NCI-H524 treated with DMSO at 0.1 percent for 48 hours (cell line): Measurements from ENCODE around the gene DAB2IP.

Experiments used
- DNase-seq: peaks from one replicate; lab custom pipeline; 2025; lab: John Stamatoyannopoulos, UW

The DAB2IP gene

GRCh38 chr9:121794334-121794733, 142.9 kb downstream of the DAB2IP start:
- DNase-seq = peak; percentile 2

- DNase-seq = no peak
Measured at GRCh38 chr9:121797081-121797480, 145.6 kb downstream of the DAB2IP start.

GRCh38 chr9:121798941-121799340, 147.5 kb downstream of the DAB2IP start:
- no peak for DNase-seq

GRCh38 chr9:121800376-121800775, 148.9 kb downstream of the DAB2IP start:
- DNase-seq = no peak

DNA sequence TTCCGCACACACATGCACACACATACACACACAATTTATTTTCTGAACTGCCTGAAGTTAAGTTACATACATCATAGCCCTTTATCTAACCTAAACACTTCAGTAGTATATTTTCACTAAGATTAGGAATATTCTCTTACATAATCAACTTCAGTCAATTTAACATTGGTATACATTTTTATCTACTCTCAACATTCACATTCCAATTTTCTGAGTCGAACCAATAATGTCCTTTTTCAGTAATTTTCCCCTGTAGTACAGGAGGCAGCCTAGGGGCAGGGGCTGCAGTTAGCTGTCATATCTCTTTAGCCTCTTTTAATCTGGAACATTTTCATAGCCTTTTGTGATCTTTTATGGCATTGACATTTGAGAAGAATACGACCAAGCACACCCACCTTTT, 150.1 kb downstream of the DAB2IP start:
- DNase-seq = no peak

DNA sequence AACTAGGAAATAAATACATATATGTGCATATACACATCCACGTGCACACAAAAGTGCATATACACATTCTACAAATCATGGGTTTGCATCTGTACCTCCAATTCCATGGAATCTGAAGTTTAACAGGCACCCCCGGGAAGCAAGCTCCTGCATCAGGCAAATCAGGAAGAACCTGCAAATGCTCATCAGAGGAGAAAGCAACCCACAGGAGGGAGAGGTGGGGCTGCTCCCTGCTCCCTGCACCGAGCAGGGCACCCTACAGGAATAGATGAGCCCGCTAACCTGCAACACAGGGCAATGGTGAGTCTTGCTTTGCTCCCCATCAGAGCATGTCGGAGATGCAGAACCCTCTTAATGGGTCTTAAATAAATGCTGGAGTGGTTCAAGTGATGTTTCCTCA, 151.3 kb downstream of the DAB2IP start:
- DNase-seq = no peak

DNA sequence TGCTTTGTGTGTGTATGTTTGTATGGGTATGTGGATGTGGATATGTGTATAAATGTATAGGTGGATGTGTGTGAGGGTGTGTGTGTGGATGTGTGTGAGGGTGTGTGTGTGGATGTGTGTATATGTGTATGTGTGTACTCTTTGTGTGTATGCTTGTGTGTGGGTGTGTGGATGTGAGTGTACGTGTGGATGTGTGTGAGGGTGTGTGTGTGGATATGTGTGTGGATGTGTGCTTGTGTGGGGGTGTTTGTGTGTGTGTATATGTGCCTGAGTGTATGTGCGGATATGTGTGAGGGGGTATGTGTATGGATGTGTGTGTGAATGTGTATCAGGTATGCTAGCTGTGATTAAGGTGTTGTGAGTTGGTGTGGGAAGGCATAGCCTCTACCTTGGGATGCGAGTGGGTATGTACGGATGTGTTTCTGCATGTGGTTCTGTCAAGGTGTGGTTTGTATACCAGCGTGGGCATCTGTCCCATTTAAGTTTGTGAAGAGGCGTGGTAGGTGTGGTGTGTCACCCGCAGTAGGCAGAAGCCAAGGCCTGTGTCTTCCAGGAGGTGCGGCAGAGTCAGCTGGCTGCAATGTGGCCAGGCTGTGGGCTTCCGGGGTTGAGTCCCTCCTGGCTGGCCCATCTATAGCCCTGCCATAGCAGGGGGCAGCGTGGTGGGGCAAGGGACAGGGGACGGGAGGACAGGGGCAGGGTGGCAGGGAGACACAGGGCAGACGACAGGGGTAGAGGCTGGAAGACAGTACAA, 155.8 kb downstream of the DAB2IP start:
- DNase-seq = no peak

DNA sequence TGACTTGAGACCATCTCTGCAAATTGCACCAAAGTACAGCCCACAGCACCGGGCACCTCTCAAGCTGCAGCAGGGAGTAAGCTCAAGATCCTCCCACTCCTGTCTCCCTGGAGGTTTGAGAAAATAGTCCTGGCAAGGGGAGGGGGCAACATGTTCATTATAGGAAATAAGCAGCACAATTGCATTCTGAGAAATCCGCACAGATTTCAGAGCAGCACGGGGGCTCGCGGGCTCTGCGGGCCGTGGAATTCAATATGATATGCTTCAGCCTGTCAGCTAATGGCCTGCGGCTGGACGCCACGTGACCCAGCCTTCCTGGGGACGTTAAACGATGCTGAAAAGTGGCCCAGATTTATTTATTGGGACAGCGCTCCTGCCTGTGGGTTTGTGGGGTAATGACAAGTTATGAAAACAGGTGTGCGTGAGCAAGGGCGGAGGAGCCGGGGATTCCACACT, 156.4 kb downstream of the DAB2IP start:
- DNase-seq = no peak

GRCh38 chr9:121808781-121809180, 157.3 kb downstream of the DAB2IP start:
- no peak for DNase-seq

DNA sequence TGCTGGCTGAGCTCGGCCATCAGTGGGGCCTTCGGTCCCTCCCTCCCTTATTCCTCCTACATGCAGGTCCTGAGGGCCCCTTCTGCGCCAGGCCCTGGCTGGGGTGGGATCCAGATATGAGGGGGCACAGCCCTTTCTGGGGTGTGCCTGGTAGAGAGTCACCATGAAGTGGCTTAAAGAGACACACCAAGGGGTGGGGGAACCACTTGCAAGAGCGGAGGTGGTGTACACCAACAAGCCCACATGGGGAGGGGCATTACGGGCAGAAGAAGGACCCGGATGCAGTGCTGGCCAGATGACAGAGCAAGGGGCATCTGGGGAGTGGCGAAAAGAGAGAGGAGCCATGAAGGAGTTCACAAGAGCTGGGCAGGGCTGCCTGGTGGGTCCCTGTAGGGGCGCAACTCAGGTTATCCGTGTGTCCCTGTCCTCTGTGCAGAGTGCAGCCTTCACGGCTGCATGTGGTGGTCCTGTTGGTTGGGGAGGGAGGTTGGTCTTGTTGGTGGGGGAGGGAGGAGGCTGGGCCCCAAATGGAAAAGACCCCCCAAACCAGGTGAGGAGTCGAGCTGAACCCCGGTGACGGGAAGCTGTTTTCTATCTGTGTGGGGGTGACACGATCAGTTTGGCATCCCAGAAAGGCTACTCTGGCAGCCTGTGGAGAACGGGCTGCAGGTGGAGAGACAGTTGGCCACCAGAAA, 158.1 kb downstream of the DAB2IP start:
- DNase-seq = no peak

DNA sequence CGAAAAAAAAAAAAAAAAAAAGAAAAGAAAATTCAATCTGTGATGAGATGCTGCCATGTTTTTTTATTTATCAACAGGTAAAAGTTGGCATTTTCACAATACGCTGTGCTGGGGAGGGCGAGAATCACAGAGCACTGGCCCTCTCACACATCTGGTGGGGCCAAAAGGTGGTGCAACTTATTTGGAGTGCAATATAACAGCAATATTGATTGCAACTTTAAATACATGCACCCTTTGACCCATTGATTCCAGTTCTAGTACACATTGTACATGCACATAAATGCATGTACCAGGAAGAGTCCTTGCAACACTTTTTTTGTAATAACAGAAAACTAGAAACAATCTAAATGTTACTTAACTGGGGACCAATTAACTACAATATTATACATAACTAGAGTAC, 159.1 kb downstream of the DAB2IP start:
- no peak for DNase-seq

GRCh38 chr9:121811140-121811539, 159.7 kb downstream of the DAB2IP start:
- DNase-seq = no peak

DNA sequence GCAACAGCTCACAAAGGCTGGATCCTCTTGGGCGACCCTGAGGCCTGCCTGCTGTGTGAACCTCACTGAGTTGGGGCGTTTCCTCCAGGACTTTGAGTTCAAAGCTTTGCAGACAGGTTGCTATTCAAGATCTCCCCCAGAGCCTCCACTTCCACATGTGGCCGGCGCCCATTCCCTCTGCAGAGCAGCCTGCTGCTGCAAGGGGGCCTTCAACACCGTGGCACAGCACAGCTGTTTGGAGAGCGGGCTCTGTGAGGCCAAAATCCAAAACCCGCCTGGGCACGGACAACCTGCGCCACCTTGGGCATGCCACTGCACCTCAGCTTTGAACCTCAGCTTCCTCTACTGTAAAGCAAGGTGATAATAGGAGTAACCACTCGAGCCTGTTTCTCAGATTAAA, 160.3 kb downstream of the DAB2IP start:
- no peak for DNase-seq

- DNase-seq = no peak
Measured at GRCh38 chr9:121812159-121812735, 160.8 kb downstream of the DAB2IP start.

GRCh38 chr9:121813519-121814210, 162.2 kb downstream of the DAB2IP start:
- no peak for DNase-seq

GRCh38 chr9:121814594-121814993, 163.2 kb downstream of the DAB2IP start:
- DNase-seq = no peak

- no peak for DNase-seq
Measured at GRCh38 chr9:121815084-121815483, 163.7 kb downstream of the DAB2IP start.

DNA sequence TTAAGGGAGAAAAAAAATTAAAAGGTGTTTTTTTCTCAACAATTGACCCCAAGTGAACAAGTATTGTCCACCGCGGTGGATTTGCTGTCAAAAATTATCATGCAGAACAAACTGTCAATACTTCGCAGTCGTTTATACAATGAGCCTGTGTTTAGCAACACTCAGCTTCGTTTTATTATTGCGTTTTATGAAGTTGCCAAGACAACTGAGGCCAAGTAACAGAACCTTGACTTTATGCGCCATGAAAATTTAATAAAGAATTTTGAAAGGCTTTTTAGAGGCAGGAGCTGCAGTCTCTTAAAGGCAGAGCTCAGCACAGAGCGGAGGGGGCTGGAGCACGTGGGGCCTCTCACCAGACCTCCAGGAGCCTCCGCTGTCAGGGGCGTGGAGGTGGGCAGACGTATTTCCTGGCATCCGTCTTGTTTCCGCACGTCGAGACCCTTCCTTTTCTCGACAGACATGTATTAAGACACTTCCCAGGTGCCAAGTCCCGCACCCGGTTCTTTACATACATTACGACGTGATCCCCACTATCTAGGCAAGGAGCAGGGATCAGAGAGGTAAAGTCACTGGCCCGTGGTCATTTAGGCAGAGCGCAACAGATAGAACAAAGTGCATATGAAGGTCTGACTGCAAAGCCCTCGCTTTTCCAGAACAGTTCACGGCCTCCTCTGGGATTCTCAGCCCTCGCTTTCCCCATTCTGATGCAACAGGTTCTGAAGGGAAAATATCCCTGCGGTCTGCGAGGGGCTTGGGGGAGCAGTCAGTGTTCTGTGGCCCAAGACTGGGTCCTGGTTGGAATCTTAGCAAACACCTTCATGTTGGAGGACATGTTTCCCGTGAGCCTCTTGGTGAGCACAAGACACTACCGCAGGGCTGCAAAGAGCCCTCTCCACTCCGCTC, 164.4 kb downstream of the DAB2IP start:
- no peak for DNase-seq

DNA sequence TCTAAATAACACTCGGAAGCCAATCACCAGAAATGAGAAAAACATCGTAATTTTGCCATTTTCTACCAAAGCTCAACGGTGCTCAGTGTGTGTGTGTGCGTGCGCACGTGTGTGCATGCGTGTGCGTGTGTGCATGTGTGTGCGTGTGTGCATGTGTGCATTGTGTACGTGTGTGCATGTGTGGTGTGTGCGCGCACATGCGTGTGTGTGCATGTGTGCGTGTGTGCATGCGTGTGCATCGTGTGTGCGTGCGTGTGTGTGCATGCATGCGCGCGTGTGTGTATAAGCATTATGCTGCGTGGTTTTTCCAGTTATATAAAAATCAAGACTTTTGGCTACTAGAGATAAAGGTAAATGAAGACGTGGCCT, 165.0 kb downstream of the DAB2IP start:
- no peak for DNase-seq

GRCh38 chr9:121816845-121817450, 165.5 kb downstream of the DAB2IP start:
- DNase-seq = no peak

DNA sequence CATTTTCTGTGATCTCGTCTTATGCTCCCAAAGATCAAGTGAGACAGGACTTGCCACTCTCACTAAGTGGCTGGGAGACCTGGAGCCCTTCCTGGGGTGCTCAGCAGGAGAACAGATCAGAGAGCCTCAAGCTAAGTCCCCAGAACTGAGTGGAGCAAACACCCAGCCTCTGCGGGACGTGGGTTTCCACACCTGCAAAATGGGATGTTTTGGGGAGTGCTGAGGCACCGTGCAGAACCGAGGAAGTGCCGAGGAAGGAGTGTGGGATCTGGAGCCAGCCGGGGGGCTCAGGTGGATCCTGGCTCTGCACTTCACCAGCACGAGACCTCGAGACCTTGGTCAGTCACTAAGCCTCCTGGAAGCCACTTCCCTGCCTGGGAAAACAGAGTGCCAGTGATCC, 166.0 kb downstream of the DAB2IP start:
- DNase-seq = no peak
